GM21825 (cell line): ENCODE results near the gene COP1.
"Not testable (repeated sequence)": the region's sequence is repeated elsewhere in the genome, so short reads cannot be mapped to it uniquely, and the experiment has no call there.

ENCODE experiments used
- ATAC-seq: cut with Tn5 transposase; IDR thresholded peaks from one replicate; pipeline ENCODE4 v1.9.1; 2021; ENCODE audit warnings: mild to moderate bottlenecking, moderate library complexity; ENCODE audit not compliant: unreplicated experiment

COP1 gene

DNA sequence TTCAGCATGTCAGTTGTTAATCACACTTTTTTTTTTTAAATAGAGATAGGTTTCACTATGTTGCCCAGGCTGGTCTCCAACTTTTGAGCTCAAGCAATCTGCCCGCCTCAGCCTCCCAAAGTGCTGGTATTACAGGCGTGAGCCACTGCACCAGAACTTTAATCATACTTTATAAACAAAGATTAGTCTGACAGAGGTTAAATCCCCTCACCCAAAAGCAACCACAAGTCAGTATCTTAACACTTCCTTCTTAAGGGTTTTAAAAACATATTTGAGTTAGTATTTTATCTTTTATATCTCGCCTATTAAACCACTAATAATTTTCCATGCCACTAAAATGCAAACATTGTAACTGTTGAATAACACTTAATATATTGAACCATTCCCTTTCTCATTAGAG is 70.2 kb downstream of the COP1 start:
- no peak for ATAC-seq

DNA sequence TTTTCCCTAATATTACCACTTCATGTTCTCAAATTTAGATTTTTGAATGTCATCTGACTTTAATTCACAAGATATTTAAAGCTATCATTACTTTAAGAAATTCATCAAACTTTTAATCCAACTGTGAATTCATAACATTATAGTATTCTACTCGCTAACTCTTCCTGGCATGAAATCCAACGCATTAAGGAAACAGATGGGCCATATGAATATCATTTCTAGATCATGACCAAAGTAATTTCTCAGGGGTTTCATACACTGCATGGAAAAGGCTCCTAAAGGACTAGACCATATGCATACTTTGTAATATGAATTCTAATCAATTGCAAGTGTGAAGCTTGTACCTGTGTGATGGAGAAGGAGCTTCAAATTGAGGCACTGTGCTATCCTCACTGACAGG is 72.4 kb downstream of the COP1 start:
- ATAC-seq: no peak

DNA sequence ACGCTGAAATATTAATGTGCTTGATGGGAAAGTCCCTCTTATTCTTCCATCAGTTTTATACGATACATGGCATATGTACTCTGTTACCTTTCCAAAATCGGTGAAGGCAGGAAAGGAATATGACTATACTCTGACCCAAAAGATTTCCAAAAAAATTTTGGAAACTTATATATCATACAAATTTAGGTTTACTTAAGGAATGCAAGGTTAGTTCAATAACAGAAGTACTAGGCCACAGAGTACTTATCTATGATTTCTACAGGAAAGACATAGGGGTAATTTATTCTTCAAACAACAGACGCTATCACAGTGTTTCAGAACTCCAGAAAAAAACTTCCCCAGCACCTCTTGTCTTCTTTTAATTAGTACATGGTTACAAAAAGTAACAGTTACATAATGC is 84.8 kb downstream of the COP1 start:
- ATAC-seq: no peak

DNA sequence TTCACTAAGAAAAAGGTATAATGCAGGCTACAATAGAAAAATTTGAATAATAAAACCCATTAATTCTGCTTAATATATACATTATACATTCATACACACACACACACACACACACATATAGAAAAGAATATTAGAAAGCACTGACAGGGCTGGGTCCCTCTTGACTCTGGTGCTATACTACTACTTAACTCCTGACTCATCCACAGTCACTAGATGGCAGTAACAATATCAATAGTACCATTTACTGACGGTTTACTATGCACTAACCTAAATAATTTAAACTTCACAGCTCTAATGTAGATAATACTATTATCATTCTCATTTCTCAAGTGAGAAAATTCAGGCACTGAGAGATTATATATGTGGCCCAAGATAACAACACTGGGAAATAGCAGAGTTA is 87.5 kb downstream of the COP1 start:
- no peak for ATAC-seq

DNA sequence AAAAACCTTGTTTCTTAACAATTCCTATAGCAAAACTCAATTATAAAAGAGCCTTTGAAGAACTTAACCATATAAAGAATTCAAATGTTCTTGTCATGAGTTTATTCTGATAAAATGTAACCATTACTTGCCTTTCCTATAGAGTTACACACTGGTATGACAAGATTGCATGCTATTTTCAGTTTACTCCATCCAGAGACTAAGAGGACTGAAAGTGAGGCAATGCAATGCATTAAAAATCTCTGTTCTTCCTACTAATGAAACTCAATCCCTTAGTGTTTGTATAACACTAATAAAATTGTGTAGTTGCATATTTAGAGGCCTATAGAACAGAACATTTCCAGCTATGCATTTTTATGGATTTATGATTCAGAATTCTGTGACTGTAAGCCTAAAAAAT is 88.1 kb downstream of the COP1 start:
- ATAC-seq: no peak

DNA sequence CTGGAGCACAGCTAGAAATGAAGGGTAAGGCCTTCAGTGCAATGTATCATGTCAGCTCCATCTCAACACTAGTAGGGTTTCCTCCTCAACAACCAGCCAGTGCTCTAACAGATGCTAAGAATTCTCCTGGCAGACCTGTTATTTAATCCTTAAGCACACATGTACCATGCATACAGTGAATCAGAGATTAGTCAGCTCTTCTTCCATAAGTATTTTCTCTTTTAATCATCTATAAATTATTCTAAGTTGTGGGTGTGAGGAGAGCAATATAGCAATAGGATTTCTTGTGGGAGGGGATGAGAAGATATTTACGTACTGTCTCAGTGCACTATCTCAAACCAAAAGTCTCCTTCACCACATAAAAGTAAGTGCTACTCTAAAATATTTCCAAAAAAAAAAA is 95.3 kb downstream of the COP1 start:
- no peak for ATAC-seq

DNA sequence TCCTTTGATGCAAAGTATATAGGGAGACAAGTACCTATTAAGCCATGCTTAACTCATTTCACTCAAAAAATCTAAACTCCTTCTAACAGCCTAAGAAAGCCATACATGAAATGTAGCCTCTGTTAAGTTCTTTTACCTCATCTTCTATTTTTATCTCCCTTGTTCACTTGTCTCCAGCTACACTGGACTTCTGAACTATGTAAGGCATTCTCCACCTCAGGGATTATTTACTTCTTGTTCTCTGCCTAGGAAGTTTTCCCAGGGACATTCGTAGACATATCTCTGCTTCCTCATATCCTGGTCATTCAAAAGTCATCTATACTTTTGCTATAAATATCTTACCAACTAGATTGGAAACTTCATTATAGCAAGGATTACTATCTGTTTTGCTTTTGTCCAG is 96.9 kb downstream of the COP1 start:
- no peak for ATAC-seq

DNA sequence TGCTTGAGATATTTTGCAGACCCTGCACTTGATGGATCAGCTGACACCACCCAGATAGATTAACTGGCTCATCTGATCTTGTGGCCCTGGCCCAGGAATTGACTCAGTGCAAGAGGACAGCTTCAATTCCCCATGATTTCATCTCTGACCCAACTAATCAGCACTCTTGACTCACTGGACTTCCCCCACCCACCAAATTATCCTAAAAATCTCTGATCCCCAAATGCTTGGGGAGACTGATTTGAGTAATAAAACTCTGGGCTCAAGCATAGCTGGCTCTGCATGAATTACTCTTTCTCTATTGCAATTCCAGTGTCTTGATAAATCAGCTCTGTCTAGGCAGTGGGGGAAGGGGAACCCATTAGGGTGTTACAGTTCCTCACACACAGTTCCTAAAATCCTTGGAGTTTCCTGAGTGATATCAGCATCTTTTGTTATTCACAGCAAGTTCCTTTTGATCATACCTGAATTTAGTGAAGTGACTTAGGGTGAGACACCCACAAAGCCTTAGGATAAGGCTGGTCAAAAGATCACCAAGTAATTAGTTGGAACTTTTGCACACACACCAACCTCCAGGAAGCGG is 104.2 kb downstream of the COP1 start:
- ATAC-seq: no peak

DNA sequence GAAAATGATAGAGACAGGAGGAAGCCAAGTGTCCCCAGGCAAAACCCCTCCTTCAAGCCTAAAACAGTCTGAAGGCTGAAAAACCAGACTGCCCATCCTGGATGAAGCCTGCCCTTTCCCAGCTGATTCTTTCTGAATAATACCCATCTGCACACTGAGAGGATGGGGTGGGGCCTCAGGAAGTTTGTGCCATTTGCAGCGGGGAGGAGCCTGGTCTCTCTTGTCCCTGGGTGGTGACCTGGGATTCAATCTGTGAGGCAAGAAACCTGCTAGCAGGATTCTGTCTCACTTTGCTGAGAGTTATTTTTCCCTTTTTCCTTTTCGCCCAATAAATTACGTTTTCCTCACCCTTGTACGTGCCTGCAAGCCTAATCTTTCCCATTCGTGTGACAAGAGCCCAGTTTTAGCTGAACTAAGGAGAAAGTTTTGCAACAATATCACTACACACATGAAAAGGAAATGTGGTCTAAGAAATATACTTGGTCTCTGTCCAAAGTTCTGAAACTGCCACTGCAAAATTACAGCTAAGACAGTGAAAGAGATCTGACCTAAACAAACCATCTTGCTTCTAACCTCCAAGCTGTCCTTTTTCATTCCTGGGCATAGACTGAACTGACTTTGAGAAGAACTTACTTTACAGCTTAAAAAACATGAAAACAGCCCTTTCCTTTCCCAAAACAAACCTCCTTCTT is 105.0 kb downstream of the COP1 start:
- ATAC-seq: no peak

DNA sequence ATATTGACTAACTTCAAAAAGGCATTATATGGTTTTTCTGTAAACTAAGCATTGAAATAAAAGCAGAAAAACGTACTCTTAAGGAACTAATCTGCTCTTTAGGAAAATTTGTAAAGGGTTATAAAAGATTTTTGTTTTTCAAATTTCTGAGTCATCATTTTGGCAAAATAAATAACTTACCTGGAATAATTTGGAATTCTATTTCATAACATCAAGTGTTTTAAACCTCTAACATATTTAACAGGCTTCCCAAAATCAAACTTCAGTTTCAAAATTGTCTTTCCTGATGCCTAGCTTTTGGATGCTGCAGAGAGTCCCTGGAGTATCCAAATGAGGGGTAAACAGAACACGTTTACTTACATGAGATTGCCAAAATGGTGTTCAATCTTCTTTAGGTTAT is 108.5 kb downstream of the COP1 start:
- no peak for ATAC-seq

DNA sequence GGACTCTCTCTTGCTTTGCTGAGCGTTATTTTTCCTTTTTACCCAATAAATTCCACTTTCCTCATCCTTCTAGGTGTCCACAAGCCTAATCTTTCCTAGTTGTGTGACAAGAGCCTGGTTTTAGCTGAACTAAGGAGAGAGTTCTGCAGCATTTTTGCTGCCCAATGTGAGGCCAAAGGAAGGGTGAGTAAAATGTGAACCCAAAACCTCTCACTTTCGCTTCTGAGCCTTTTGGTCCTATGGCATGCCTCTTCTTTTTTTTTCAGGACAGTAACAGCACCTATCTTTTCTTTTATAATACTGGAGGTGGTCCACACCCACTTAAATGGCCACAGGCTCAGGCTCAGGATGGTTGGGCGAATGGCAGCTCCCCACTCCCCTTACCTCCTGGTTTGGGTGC is 111.1 kb downstream of the COP1 start:
- ATAC-seq: no peak

DNA sequence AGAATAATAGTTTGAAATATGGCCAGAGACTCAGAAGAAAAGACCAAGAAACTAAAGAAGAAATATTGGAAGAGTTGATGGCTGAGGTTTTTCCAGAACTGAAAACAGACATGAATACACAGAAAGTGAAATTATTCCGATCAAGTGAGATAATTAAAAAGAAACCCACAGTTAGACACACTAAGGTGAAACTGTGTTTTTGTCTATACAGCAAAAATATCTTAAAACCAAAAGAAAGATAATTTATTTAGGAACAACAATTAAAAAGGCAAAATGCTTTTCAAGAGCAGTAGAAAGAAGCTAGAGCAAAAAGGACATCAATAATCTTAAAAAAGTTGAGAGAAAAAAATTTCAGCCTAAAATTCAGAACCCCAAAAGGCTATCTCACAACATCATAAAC is 116.3 kb downstream of the COP1 start:
- ATAC-seq: no peak

DNA sequence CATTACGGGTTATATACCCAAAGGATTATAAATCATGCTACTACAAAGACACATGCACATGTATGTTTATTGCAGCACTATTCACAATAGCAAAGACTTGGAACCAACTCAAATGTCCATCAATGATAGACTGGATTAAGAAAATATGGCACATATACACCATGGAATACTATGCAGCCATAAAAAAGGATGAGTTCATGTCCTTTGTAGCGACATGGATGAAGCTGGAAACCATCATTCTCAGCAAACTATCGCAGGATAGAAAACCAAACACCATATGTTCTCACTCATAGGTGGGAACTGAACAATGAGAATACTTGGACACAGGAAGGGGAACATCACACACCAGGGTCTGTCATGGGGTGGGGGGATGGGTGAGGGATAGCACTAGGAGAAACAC is 119.3 kb downstream of the COP1 start:
- ATAC-seq: not testable (repeated sequence)

DNA sequence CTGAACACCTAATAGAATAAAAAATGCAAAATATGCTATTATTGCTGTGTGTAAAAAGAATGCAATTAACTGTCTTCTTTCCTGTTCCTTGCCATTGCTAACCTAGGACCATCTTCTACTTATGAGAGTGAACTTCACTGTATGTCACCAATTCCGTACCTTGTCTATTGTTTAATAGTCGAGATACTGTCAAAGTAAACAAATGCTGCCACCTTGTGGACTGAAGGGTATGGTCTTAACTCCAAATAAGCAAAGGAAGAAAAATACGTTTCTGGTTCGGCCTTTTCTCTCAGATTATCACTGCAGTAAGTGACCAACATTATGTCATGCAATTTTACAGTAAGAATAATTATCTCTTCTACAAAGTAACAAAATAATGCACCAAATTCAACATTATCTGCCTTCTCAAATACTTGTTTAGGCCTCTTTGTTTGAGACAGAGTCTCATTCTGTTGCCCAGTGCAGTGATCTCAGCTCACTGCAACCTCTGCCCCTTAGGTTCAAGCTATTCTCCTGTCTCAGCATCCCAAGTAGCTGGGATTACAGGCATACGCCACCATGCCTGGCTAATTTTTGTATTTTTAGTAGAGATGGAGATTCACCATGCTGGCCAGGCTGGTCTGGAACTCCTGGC is 133.4 kb downstream of the COP1 start:
- ATAC-seq: peak; percentile 60

DNA sequence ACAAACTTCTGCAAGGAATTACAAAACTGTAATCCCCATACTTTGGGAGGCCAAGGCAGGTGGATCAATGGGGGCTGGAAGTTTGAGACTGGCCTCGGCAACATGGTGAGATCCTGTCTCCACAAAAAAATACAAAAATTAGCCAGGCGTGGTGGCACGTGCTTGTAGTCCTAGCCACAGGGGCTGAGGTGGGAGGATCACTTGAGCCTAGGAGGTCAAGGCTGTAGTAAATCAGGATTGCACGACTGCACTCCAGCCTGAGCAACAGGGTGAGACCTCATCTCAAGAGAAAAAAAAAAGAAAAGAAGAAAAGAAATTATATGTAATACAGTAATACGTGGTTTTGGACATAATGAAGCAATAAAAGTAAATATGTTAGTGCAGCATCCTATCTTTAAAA is 138.2 kb downstream of the COP1 start:
- no peak for ATAC-seq

DNA sequence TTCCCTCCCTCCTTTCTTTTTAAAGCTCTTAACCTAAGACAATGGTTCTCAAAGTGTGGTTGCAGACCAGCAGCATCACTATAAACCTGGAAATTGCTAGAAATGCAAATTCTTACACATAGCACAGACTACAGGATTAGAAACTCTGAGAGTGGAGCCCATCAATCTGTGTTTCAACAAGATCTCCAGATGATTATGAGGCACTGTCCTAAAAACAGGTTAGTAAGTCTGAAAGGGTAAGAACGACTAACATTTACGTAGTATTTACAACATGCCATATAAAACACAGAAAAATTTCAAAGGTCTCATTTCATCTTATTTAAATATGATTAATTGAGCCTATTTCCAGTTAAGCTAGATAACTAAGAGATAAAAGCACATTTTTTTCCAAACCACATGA is 138.8 kb downstream of the COP1 start:
- no peak for ATAC-seq

DNA sequence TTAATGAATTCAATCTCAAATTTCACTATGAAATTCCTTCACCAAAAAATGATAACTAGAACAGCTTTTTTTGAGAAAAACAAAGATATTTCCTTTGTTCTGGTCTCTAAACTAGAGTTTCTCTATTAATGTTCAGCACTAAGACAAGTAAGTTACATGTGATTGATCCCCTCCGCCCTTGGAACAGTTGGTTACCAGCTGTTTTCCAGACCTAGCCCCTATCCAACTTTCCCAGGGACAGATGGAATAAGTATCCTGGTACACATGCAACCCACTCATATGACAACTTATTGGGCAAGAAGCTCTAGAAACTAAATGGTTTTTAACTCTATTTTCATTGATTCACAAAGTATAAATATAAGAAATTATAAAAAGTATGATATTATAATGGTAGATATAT is 140.4 kb downstream of the COP1 start:
- ATAC-seq: no peak

DNA sequence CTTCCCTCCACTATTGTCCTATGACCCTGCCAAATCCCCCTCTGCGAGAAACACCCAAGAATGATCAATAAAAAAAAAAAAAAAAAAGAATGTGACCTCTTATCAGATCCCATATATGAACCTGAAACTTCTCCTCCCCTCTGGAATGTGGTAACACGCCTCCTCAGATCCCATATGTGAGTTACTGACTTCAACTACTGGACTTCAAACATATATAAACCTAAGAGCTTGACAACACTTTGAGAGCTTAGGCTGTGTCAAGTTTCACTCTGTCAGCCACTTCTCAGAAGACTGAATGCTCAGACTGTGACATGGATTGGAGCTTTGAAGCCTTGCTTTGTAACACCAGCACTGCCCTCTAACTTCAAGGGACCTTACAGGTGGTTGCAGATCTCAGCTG is 148.4 kb downstream of the COP1 start:
- no peak for ATAC-seq

DNA sequence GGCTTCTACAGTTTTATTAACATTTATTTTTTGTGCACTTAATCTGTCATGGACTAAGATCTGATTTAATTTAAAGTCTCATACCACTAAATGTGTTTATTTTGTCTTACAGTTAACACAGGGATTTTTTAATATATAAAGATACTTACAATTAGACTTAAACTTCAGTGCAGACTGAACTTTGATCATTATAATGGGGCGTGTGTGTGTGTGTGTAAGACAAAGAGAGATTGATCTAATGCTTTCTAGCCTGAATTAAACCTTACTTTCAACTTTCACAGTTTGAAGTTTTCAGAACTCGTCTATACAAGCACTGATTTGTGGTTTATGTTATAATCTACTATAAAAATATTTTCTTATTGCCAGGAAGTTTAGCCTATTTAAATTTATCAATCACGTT is 150.8 kb downstream of the COP1 start:
- ATAC-seq: no peak

DNA sequence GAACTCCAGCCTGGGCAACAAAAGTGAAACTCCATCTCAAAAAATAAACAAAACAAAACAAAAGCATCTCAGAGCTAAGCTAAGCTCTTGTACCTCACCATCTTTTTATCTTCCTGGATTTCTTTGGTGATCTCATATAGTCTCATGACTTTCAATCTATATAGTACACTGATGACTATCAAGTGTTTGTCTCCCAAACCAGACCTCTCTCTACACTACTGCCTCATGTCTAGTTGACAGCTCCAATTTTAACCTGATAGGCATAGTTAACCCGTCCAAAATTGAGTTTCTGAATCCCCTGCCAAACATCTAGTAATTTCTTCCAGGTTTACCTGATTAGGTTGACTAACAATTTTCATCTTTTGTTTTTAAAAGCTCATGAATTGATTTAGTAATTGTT is 151.7 kb downstream of the COP1 start:
- ATAC-seq: no peak

DNA sequence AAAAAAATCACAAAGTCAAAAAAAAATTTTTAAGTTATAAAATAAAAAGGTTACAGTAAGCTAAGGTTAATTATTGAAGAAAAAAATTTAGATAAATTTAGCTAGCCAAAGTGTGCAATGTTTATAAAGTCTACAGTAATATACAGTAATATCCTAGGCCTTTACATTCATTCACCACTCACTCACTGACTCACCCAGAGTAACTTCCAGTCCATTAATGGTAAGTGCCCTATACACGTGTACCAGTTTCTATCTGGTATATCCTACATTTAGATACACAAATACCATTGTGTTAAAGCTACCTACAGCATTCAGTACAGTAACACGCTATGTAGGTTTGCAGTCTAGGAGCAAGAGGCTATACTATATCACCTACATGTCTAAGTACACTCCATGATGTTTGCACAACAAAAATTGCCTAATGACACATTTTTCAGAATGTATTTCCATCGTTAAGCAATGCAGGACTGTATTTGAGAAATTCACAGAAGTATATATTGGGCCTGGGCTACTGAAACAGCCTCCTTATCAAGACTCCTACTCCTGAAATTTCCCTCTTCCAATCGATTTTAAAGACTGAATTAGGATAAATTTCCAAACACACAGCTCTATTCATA is 155.1 kb downstream of the COP1 start:
- ATAC-seq: no peak

DNA sequence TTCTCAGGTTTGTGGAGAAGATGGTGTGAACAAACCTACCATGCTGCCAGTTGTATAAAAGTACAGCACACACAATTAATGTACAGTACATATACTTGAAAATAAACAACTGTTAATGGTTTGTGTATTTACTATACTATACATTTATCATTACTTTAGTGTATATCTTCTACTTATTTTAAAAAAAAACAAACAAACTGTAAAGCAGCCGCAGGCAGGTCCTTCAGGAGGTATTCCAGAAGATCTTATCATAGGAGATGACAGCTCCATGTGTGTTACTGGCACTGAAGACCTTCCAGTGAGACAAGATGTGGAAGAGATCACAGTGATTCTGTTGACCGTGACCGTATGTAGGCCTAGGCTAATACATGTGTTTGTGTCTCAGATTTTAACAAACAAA is 155.7 kb downstream of the COP1 start:
- no peak for ATAC-seq
